ENCODE measurements around the gene HOXA9. TPM values are rescaled to one million over a fixed set of nuclear protein-coding genes. Genes with fewer than 3 reads are reported as not detected.

HOXA9 gene
- total RNA-seq, 1 donor from 2014 or later = not detected

DNA sequence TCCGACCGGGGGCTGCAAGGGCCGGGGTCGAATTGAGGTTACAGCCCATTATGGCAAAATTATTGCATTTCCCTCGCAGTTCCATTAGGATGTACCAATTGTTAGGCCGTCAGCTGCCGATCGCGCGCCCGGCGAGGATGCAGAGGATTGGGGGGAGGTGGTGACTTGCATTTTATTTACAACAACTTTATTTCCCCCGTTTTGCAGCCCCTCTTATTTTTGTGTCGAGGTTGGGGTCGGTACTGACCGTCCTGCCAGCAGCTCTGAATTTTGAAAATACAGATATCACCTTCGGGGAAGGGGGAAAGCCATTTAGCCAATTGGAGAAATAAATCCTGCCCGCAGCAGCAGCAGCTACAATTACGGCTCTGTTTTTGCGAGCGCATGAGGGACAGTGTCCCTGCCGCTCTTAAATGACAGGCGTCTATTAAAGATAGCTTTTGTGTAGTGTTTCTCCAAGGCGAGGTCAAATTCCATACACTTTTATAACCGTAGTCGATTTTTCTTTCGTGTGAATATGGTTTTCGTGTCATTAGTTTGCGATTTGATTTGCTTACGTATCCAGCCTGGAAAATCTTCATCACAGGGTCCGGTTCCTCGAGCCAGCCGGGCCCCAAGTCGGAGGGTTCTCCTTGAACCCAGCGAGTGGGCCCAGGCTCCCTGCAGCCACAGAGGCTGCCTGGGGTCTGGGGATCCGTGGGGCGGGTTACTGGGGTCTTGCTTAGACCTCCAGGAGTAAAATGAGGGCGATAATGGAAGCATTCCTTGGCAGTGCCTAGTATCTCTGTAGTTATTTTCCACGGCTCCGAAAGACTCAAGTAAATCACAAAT, 21.2 kb downstream of the HOXA9 start:
- H3K27ac ChIP-seq (ENCODE audit: low read depth, low read length) = no peak overlapping the region
- no peak for DNase-seq (ENCODE audit: low read depth)
- H3K36me3 ChIP-seq (ENCODE audit: insufficient read depth, low read length) = no peaks in the 10 kb centered on the region
- Mint-ChIP-seq H3K9me3 (ENCODE audit: unreplicated experiment) (peaks cover 49% of the 10 kb centered on the region), H3K27ac (ENCODE audit: unreplicated experiment) (peak overlapping the region; percentile 34), H3K36me3 (ENCODE audit: low read depth, unreplicated experiment) (peaks cover 3% of the 10 kb centered on the region), H3K4me1 (ENCODE audit: low read depth, unreplicated experiment) (no peaks in the 10 kb centered on the region), H3K27me3 (ENCODE audit: low read depth, unreplicated experiment) (peaks cover 84% of the 10 kb centered on the region), H3K4me3 (ENCODE audit: unreplicated experiment) (no peak overlapping the region)
- no peak for FAIRE-seq
- TF ChIP-seq EZH2 (IDR thresholded peaks at IDR 0.05; ENCODE audit: insufficient read depth, low read length) = no peak
- TF ChIP-seq, protein P1, sequence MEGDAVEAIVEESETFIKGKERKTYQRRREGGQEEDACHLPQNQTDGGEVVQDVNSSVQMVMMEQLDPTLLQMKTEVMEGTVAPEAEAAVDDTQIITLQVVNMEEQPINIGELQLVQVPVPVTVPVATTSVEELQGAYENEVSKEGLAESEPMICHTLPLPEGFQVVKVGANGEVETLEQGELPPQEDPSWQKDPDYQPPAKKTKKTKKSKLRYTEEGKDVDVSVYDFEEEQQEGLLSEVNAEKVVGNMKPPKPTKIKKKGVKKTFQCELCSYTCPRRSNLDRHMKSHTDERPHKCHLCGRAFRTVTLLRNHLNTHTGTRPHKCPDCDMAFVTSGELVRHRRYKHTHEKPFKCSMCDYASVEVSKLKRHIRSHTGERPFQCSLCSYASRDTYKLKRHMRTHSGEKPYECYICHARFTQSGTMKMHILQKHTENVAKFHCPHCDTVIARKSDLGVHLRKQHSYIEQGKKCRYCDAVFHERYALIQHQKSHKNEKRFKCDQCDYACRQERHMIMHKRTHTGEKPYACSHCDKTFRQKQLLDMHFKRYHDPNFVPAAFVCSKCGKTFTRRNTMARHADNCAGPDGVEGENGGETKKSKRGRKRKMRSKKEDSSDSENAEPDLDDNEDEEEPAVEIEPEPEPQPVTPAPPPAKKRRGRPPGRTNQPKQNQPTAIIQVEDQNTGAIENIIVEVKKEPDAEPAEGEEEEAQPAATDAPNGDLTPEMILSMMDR (IDR thresholded peaks at IDR 0.05; ENCODE audit: insufficient read depth, low read depth, low read length) = no peak
- no peaks in the 10 kb centered on the region for H3K4me1 ChIP-seq (ENCODE audit: insufficient read depth, low read length)
- H3K9me3 ChIP-seq (ENCODE audit: insufficient read depth, low read depth, low read length) = peaks cover 18% of the 10 kb centered on the region
- H3K4me3 ChIP-seq (ENCODE audit: insufficient read depth, low read depth, low read length) = no peak overlapping the region
- H3K9ac ChIP-seq (ENCODE audit: low read length) = no peak overlapping the region
- H4K20me1 ChIP-seq (ENCODE audit: insufficient read depth, low read length) = peaks cover 2% of the 10 kb centered on the region
- no peaks in the 10 kb centered on the region for H3K79me2 ChIP-seq (ENCODE audit: insufficient read depth, low read length)
- H3K4me2 ChIP-seq (ENCODE audit: low read length) = peak overlapping the region; percentile 80
- H2AFZ ChIP-seq (ENCODE audit: low read depth, low read length) = no peak overlapping the region
- H3K27me3 ChIP-seq (ENCODE audit: insufficient read depth, low read length) = peaks cover 96% of the 10 kb centered on the region

DNA sequence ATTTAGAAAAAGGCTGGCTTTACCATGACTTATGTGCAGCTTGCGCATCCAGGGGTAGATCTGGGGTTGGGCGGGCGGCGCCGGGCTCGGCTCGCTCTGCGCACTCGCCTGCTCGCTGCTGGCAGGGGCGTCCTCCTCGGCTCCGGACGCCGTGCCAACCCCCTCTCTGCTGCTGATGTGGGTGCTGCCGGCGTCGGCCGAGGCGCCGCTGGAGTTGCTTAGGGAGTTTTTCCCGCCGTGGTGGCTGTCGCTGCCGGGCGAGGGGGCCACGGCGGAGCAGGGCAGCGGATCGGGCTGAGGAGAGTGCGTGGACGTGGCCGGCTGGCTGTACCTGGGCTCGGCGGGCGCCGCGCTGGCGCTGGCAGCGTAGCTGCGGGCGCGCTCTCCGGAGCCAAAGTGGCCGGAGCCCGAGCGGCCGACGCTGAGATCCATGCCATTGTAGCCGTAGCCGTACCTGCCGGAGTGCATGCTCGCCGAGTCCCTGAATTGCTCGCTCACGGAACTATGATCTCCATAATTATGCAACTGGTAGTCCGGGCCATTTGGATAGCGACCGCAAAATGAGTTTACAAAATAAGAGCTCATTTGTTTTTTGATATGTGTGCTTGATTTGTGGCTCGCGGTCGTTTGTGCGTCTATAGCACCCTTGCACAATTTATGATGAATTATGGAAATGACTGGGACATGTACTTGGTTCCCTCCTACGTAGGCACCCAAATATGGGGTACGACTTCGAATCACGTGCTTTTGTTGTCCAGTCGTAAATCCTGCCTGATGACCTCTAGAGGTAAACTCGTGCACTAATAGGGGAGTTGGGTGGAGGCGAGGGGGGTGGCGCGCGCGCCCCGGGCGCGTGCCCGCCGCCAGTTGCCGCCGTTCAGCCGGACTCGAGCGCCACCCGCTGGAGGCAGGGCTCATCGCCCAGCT, 22.1 kb downstream of the HOXA9 start, which contains the start of gene HOXA5:
HOXA5 (minus strand) TSS at position 659 of the 927 bp plus-strand sequence; CDS start at position 585, 74 bp downstream.
- Histone ChIP-seq H3K36me3 (ENCODE audit: insufficient read depth, low read length) (no peaks in the 10 kb centered on the region), H3K27ac (ENCODE audit: low read depth, low read length) (no peak within 1 kb of the TSS), H4K20me1 (ENCODE audit: insufficient read depth, low read length) (peaks cover 2% of the 10 kb centered on the region), H3K9me3 (ENCODE audit: insufficient read depth, low read depth, low read length) (peaks cover 15% of the 10 kb centered on the region), H3K9ac (ENCODE audit: low read length) (peak within 1 kb of the TSS; percentile 63), H3K4me1 (ENCODE audit: insufficient read depth, low read length) (no peaks in the 10 kb centered on the region), H3K27me3 (ENCODE audit: insufficient read depth, low read length) (peaks cover 96% of the 10 kb centered on the region), H3K4me3 (ENCODE audit: insufficient read depth, low read depth, low read length) (peak within 1 kb of the TSS; percentile 61), H2AFZ (ENCODE audit: low read depth, low read length) (peak within 1 kb of the TSS; percentile 56), H3K79me2 (ENCODE audit: insufficient read depth, low read length) (no peaks in the 10 kb centered on the region), H3K4me2 (ENCODE audit: low read length) (peak within 1 kb of the TSS; percentile 80)
- DNase-seq (ENCODE audit: low read depth) (peak; percentile 92), FAIRE-seq (no peak)
- Mint-ChIP-seq H3K27me3 (ENCODE audit: low read depth, unreplicated experiment) (peaks cover 85% of the 10 kb centered on the region), H3K36me3 (ENCODE audit: low read depth, unreplicated experiment) (peaks cover 3% of the 10 kb centered on the region), H3K9me3 (ENCODE audit: unreplicated experiment) (peaks cover 52% of the 10 kb centered on the region), H3K4me1 (ENCODE audit: low read depth, unreplicated experiment) (no peaks in the 10 kb centered on the region), H3K27ac (ENCODE audit: unreplicated experiment) (peak within 1 kb of the TSS; percentile 34), H3K4me3 (ENCODE audit: unreplicated experiment) (no peak within 1 kb of the TSS)
- TF ChIP-seq, protein P1 (IDR thresholded peaks at IDR 0.05; ENCODE audit: insufficient read depth, low read depth, low read length) = peak; percentile 19
- TF ChIP-seq EZH2 (IDR thresholded peaks at IDR 0.05; ENCODE audit: insufficient read depth, low read length) = no peak

Measured in astrocyte (in vitro differentiated cells and primary cell).